Left cardiac atrium (tissue), 4 donors: ENCODE results near the gene PHKG2. TPM values are rescaled to one million over a fixed set of nuclear protein-coding genes. Genes with fewer than 3 reads are reported as not detected.
"Not testable (repeated sequence)": the region's sequence is repeated elsewhere in the genome, so short reads cannot be mapped to it uniquely, and the experiment has no call there.

ENCODE experiments used
- ATAC-seq, 2 donors: fragments of 200-7000 bp; cut with Tn5 transposase; one replicate each; pipeline ENCODE4 v1.9.1; 2020; ENCODE audit warnings: mild to moderate bottlenecking in 2 of 2, moderate library complexity in 2 of 2
- DNase-seq: peaks from one replicate; pipeline ENCODE4 v3.0.0-alpha.2; 2020
- intact Hi-C, 2 donors: fragments of 100-400 bp; cut with DNase I; formaldehyde crosslinking; loops; one replicate each; pipeline versions ENCODE4 v1.14.1 to v1.15.1; 2022 to 2023
- long read RNA-seq: library from polyadenylated mRNA; unstranded; transcript quantifications from one replicate; pipeline ENCODE4 v2.0.0, GENCODE V29; 2021
- total RNA-seq, 2 donors: library from RNA; stranded (reverse); fragmentation: NEBNext Ultra II Directional; extraction: Animal tissue kit (Norgen Biotek cat#: 25700); gene quantifications; one replicate each; pipeline ENCODE4 v1.2.1, GENCODE V29; 2021
- donor health status: DM: no; HTN: yes; CAD: no.
- donor health status: DM: no; HTN: yes; CAD: no; lungs with severe emphysema.
- donor health status: DM: yes; HTN: yes; CAD: no.
- donor health status: Dilated cardiomyopathy.

The PHKG2 gene, protein sequence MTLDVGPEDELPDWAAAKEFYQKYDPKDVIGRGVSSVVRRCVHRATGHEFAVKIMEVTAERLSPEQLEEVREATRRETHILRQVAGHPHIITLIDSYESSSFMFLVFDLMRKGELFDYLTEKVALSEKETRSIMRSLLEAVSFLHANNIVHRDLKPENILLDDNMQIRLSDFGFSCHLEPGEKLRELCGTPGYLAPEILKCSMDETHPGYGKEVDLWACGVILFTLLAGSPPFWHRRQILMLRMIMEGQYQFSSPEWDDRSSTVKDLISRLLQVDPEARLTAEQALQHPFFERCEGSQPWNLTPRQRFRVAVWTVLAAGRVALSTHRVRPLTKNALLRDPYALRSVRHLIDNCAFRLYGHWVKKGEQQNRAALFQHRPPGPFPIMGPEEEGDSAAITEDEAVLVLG
- 10 to 100 TPM; 17.8 to 18.6 TPM for total RNA-seq
- long read RNA-seq, full-length matches to known transcripts: 12 of 16 reads
- long read RNA-seq, partial matches to known transcripts: 3 of 16 reads
- long read RNA-seq, other reads (novel, unspliced or antisense): 1 of 16 reads

DNA sequence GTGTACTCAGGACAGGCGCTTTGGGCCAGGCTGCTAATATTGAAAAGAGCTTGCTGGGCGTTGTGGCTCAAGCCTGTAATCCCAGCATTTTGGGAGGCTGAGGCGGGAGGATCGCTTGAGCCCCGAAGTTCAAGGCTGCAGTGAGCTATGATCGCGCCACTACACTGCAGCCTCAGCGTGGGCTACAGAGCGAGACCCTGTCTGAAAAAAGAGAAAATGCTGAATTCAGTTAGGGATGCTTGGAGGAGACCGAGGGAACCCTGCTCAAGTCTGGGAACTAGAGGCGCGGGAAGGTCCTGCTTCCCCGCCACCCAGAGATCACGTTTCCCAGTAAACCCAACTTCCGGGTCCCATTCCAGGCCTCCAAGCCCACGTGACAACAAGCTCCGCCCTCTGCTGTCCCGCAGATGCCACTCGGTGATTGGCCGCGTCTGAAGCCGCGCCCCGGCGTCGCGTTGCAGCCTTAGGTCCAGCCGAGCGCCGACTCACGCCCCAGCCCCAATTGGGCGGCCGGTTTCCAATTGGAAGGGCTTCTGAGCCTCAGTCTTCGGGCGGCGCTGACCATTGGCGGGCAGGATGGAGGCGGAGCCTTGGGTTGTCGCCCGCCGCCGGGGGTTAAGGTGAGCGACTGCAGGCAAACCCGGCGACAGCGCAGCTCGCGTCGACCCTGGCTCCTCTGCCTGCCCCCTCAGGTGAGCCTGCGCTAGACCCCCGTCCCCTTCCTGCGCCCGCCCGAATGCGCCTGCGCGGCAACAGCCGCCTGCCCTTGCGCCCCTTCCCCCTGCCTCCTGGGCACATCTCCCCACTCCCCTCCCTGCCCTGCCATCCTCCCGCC lies at the start of gene PHKG2:
Gene PHKG2 (plus strand): TSS at position 627 of the 835 bp plus-strand sequence. CDS start 396 bp downstream, outside the sequence.
- peak; percentile 99 for ATAC-seq
- peak; percentile 100 for DNase-seq
- intact Hi-C loops: no loop called here

DNA sequence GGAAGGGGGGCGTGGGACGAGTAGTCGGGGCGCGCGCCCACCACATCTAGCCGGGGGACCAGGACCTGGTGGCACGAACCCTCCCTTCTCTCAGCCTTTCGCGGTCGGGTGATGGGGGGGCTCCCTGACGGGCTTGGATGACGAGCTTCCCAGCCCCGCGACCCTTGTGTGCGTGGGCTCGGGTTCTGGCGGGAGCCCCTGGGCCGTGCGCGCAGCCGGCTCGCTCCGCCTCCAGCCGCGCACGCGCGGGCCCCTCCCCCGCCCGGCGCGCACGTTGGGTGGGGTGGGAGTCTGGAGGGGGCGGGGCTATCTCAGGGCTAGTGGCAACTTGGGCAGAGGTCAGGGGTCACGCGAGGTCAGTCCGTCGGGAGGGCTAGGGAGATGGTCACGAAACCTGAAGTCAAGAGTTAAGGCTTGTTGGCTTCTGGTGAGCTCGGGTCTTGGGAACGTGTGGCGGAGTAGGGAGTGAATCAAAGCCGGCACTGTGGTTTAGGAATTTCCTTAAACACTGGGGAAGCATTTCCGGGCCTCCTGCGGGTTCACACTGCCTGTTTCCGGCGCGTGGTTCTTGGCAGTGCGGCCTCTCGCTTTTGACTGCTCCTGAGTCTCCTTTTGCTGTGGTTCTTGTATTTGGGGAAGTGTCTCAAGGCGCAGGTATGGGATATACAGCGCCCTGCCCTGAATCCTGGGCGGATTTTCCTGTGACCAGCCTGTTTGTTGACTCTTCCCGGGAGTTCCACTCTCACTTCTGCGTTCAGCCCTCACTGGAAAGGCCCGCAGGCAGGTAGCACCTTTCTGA lies 49.2 kb upstream of the PHKG2 start, which contains the start of gene SRCAP:
Gene SRCAP (plus strand): TSS at position 356 of the 799 bp plus-strand sequence. CDS start 1,654 bp downstream, outside the sequence.
- DNase-seq (peak; percentile 90), ATAC-seq (peak; percentile 78 to 84)
- intact Hi-C loops: no loop called here

DNA sequence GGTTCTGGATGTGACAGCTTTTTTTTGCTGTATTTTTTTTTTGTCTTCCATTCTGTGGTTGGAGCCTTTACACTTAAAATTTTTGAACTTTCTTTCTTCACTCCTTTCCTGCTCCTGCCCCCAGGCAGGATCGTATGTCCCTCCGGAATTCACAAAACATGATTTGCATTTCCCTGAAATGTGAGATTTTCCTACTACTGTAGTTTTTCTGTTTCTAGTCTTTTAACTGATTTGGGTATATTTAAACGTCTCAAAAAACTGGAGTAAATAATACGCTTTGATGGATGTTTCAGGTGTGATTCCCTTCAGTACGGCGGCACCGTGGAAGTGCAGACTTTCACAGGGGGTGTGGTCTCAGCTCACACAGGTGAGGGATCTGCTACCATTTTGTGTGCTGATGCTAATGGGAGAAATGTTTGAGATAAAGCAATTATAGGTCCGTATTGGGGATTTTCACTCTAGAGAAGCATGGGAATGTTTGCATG lies 48.6 kb upstream of the PHKG2 start:
- intact Hi-C loops: no loop called here
- DNase-seq: no peak
- ATAC-seq: no peak

DNA sequence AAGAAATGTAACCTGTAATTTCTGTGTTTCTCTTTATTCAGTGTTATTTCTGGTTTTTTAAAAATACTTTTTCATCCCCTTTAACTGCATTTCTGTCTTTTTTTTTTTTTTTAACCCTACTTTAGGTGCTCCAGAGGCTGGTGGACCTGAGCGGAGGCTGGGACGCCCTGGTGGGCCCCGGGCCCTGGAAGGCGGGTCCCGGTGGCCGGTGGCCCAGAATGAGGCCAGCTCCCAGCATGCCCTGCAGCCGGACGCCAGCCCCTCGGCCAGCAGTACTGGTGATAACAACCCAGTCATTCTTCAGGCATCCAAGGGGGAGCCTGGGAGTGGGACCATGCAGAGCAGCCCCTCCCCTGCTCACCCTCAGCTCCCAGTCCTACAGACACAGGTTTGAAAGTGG lies 47.7 kb upstream of the PHKG2 start:
- intact Hi-C loops: no loop called here
- peak in 1 of 2 donors; percentile 7 for ATAC-seq
- peak; percentile 51 for DNase-seq

DNA sequence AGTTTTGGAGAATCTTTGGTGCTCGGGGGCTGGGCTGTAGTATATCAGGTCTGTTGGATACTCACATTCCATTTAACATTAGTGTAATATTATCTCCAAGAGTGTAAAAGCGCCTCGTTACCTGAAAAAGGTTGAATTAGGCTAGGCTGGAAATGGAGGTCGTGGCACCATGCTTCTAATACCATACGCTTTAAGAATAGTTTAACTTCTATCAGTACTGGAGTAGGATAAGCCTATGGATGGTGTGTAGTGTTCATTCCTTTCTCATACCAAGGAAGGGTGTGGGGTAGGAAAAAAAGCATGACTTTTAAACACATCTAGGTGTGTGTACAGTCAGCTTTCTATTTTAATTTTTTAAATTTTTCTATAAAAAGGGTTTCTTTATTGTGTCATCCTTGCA lies 47.3 kb upstream of the PHKG2 start:
- DNase-seq (no peak), ATAC-seq (no peak)
- intact Hi-C loops: no loop called here

DNA sequence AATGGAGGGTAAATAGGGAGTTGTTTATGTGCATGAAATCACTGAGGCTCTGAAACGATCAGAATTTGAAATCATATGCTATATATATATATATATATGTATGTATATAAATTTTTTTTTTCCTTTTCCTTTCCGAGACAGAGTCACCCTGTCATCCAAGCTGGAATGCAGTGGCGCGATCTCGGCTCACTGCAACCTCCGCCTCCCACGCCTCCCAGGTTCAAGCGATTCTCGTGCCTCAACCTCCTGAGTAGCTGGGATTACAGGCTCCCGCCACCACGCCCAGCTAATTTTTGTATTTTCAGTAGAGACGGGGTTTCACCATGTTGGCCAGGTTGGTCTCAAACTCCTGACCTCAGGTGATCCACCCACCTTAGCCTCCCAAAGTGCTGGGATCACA lies 45.2 kb upstream of the PHKG2 start:
- ATAC-seq, DNase-seq, intact Hi-C loops: not testable (repeated sequence)

DNA sequence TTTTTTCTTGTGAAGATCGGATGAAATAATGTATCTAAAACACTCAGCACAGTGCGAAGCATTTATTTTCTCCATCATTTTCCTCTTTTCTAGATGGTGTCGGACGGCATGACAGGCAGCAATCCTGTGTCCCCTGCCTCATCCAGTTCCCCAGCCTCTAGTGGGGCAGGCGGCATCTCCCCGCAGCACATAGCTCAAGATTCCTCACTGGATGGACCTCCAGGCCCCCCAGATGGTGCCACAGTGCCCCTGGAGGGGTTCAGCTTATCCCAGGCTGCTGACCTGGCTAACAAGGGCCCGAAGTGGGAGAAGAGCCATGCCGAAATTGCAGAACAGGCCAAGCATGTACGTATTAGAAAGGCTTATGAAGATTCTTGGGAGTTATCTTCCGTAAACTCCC lies 44.3 kb upstream of the PHKG2 start:
- ATAC-seq (no peak), DNase-seq (no peak)
- intact Hi-C loops: no loop called here

DNA sequence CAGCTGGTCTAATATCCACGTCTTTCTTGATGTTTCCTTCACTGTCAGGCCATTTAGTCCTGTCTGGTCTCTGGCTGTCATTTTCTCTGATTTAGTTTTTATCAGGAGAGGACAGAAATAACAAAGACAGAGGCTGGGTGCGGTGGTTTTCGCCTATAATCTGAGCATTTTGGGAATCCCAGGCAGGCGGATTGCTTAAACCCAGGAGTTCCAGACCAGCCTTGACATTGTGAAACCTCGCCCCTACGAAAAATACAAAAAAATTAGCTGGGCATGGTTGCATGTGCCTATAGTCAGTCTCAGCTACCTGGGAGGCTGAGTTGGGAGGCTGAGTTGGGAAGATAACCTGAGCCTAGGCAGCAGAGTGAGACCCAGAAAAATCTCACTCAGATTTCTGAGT lies 42.2 kb upstream of the PHKG2 start:
- ATAC-seq: no peak
- intact Hi-C loops: no loop called here

DNA sequence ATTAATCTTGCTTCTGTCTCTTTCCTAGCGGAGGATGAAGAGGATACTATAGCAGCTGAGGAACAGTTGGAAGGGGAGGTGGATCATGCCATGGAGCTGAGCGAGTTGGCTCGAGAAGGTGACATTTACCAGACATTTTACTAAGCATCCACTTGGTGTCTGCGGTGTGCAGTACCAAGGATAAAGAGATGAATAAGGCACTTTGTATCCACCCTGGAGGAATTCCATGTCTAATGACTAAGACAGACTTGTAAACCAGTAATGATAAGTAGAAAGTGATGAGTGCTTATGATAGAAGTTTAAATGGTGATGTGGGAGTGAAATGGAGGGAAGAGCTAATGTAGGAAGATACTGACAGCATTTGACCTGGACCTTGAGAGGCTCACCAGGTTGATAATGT lies 37.3 kb upstream of the PHKG2 start:
- intact Hi-C loops: no loop called here
- DNase-seq: no peak
- no peak for ATAC-seq

More for the DNA sequence above, 42.2 kb upstream of the PHKG2 start:
- no peak for DNase-seq

DNA sequence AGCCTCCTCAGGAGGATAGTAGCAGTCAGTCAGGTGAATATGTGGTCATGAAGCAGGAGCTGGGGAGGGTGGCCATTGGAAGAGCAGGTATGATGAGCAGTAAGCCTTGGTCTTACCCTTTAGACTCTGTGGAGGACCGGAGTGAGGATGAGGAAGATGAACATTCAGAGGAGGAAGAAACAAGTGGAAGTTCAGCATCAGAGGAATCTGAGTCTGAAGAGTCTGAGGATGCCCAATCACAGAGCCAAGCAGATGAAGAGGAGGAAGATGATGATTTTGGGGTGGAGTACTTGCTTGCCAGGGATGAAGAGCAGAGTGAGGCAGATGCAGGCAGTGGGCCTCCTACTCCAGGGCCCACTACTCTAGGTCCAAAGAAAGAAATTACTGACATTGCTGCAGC lies 36.5 kb upstream of the PHKG2 start:
- intact Hi-C loops: no loop called here
- ATAC-seq (no peak), DNase-seq (no peak)

DNA sequence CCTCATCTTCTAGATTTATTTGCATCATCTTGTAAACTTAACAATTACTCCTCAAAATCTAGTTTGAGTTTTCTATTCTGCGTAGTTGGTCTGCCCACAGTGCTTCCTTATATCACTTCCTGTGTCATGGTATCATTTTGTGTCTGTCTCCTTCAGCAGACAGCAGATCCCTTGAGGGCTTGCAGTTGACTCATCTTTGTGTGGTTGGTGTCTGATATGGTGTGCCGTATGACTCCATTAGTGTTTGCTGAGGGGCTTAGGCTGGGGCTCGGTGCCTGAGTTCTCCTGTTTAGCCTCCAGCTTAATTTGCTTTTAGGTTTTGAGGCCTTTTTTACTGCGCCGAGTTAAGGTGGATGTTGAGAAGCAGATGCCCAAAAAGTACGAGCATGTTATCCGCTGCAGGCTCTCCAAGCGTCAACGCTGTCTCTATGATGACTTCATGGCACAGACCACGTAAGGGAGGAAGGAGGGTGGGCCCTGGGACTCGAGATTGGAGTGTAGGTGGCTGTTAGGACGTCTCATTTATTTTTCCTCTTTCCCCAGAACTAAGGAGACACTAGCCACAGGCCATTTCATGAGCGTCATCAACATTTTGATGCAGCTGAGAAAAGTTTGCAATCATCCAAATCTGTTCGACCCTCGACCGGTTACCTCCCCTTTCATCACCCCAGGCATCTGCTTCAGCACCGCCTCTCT lies 32.3 kb upstream of the PHKG2 start:
- intact Hi-C loops: no loop called here
- peak in 1 of 2 donors; percentile 45 for ATAC-seq
- DNase-seq: no peak

DNA sequence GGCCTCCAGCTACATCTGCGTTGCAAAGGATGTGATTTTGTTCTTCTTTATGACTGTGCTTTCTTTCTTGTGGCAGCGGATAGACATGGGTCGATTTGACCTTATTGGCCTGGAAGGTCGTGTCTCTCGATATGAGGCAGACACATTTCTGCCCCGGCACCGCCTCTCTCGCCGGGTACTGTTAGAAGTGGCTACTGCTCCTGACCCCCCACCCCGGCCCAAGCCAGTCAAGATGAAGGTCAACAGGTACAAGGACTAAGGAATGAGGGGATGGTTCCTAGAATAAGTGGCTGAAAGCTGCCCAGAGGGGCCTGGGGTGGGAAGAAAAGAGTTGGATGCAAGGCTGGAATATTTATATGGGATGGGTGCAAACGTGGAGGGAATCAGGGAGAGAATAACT lies 28.1 kb upstream of the PHKG2 start:
- ATAC-seq (no peak), DNase-seq (no peak)
- intact Hi-C loops: no loop called here

DNA sequence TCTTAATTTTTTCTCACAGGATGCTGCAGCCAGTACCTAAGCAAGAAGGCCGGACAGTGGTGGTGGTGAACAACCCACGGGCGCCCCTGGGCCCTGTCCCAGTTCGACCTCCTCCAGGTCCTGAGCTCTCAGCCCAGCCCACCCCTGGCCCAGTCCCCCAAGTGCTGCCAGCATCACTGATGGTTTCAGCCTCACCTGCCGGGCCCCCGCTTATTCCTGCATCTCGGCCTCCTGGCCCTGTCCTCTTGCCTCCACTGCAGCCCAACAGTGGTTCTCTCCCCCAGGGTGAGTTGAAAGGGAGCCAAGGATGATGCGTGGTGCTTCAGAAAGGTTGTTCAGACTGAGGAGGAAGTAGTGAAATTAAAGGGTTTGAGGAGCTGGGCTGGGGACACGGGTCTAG lies 27.5 kb upstream of the PHKG2 start:
- ATAC-seq (no peak), DNase-seq (no peak)
- intact Hi-C loops: no loop called here

DNA sequence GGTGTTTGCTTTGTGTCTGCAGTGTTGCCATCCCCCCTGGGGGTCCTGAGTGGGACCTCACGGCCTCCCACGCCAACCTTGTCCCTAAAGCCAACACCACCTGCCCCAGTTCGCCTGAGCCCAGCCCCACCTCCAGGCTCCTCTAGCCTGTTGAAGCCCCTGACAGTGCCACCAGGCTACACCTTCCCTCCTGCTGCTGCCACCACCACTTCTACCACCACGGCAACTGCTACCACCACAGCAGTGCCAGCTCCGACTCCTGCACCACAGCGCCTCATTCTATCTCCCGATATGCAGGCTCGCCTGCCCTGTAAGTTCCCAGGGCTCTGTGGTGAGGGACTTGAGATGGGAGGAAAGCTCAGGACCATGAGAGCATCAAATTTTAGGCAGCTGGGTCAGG lies 27.1 kb upstream of the PHKG2 start:
- DNase-seq: no peak
- no peak for ATAC-seq

DNA sequence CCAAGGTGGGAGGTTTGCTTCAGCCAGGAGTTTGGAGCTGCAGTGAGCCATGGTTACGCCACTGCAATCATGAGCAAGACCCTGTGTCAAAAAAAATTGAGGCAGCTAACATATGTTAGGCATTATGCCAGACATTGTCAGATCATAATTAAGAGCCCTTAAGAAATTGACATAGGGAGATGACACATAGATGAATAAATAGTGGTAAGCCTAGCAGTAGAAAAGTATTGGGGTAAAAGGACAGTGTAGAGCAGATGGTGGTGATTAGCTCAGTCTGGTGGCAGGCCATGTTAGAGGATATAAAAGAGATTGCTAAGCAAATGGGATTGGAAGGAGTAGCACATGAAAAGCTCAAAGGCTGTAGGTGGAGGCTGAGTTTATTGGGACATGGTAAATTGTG lies 26.6 kb upstream of the PHKG2 start:
- DNase-seq (no peak), ATAC-seq (no peak)
- intact Hi-C loops: no loop called here

More for the DNA sequence above, 27.1 kb upstream of the PHKG2 start:
- intact Hi-C loops: no loop called here

DNA sequence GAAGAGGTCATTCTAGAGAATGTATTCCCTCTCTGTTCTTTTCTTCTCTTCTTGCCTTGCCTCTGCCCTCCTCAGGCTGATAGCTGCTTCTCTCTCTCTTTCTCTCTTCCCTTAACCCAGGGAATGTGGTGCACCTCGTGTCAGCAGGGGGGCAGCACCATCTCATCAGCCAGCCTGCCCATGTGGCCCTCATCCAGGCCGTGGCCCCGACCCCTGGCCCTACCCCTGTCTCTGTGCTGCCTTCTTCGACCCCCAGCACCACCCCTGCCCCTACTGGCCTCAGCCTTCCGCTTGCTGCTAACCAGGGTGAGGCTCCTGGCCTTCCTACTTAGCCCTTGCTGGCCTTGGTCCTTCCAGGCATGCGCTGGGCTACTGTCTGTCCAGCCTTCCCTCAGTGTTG lies 25.8 kb upstream of the PHKG2 start:
- intact Hi-C loops: no loop called here
- DNase-seq (no peak), ATAC-seq (no peak)

DNA sequence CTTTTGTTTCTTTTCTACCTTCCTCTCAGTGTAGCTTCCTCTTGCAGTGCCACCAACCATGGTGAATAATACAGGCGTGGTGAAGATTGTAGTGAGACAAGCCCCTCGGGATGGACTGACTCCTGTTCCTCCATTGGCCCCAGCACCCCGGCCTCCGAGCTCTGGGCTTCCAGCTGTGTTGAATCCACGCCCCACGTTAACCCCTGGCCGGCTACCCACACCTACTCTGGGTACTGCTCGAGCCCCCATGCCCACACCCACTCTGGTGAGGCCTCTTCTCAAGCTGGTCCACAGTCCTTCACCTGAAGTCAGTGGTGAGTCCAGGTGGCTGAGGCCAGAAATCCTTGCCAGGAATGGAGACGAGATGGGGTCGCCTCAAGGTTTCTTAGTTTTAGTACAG lies 25.3 kb upstream of the PHKG2 start:
- no peak for ATAC-seq
- intact Hi-C loops: no loop called here
- DNase-seq: no peak

DNA sequence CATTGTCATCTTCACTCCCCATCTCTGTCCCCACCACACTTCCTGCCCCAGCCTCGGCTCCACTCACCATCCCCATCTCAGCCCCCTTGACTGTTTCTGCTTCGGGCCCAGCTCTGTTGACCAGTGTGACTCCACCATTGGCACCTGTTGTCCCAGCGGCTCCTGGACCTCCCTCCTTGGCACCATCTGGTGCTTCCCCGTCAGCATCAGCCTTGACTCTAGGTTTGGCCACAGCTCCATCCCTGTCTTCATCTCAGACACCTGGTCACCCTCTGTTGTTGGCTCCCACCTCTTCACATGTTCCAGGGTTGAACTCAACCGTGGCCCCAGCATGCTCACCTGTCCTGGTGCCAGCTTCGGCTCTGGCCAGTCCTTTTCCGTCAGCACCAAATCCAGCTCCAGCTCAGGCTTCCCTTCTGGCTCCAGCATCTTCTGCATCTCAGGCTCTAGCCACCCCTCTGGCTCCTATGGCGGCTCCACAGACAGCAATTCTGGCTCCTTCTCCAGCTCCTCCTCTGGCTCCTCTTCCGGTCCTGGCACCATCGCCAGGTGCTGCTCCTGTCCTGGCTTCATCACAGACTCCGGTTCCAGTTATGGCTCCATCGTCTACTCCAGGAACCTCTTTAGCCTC lies 24.4 kb upstream of the PHKG2 start:
- intact Hi-C loops: no loop called here
- no peak for ATAC-seq
- no peak for DNase-seq
